ENCODE measurements around the gene KIF23.

Gene KIF23

GRCh38 chr15:69388260-69388705 lies 25.9 kb upstream of the KIF23 start:
- H3K4me3 ChIP-seq (ENCODE audit: low read length) = no peak overlapping the region
- no peak for TF ChIP-seq ZNF274 (IDR thresholded peaks at IDR 0.05; ENCODE audit: low read depth, low read length)

- TF ChIP-seq ZNF274 (IDR thresholded peaks at IDR 0.05; ENCODE audit: low read depth, low read length) = no peak
- no peak overlapping the region for H3K4me3 ChIP-seq (ENCODE audit: low read length)
Measured at GRCh38 chr15:69389426-69389825, 24.7 kb upstream of the KIF23 start.

GRCh38 chr15:69390575-69390974 lies 23.6 kb upstream of the KIF23 start:
- no peak for TF ChIP-seq ZNF274 (IDR thresholded peaks at IDR 0.05; ENCODE audit: low read depth, low read length)
- H3K4me3 ChIP-seq (ENCODE audit: low read length) = no peak overlapping the region

- TF ChIP-seq ZNF274 (IDR thresholded peaks at IDR 0.05; ENCODE audit: low read depth, low read length) = no peak
- H3K4me3 ChIP-seq (ENCODE audit: low read length) = no peak overlapping the region
Measured at GRCh38 chr15:69391046-69391757, 22.9 kb upstream of the KIF23 start.

GRCh38 chr15:69392352-69392751 lies 21.8 kb upstream of the KIF23 start:
- no peak for TF ChIP-seq ZNF274 (IDR thresholded peaks at IDR 0.05; ENCODE audit: low read depth, low read length)
- no peak overlapping the region for H3K4me3 ChIP-seq (ENCODE audit: low read length)

- H3K4me3 ChIP-seq (ENCODE audit: low read length) = no peak overlapping the region
- no peak for TF ChIP-seq ZNF274 (IDR thresholded peaks at IDR 0.05; ENCODE audit: low read depth, low read length)
Measured at GRCh38 chr15:69393831-69394491, 20.2 kb upstream of the KIF23 start.

GRCh38 chr15:69394556-69395282 lies 19.4 kb upstream of the KIF23 start:
- no peak overlapping the region for H3K4me3 ChIP-seq (ENCODE audit: low read length)
- no peak for TF ChIP-seq ZNF274 (IDR thresholded peaks at IDR 0.05; ENCODE audit: low read depth, low read length)

- no peak overlapping the region for H3K4me3 ChIP-seq (ENCODE audit: low read length)
- no peak for TF ChIP-seq ZNF274 (IDR thresholded peaks at IDR 0.05; ENCODE audit: low read depth, low read length)
Measured at GRCh38 chr15:69395460-69395859, 18.7 kb upstream of the KIF23 start.

- no peak for TF ChIP-seq ZNF274 (IDR thresholded peaks at IDR 0.05; ENCODE audit: low read depth, low read length)
- no peak overlapping the region for H3K4me3 ChIP-seq (ENCODE audit: low read length)
Measured at GRCh38 chr15:69395991-69396390, 18.2 kb upstream of the KIF23 start.

GRCh38 chr15:69398491-69398891 lies 15.7 kb upstream of the KIF23 start:
- TF ChIP-seq ZNF274 (IDR thresholded peaks at IDR 0.05; ENCODE audit: low read depth, low read length) = no peak
- no peak overlapping the region for H3K4me3 ChIP-seq (ENCODE audit: low read length)

GRCh38 chr15:69400850-69401249 lies 13.3 kb upstream of the KIF23 start:
- TF ChIP-seq ZNF274 (IDR thresholded peaks at IDR 0.05; ENCODE audit: low read depth, low read length) = no peak
- no peak overlapping the region for H3K4me3 ChIP-seq (ENCODE audit: low read length)

GRCh38 chr15:69402816-69403215 lies 11.3 kb upstream of the KIF23 start:
- H3K4me3 ChIP-seq (ENCODE audit: low read length) = no peak overlapping the region
- no peak for TF ChIP-seq ZNF274 (IDR thresholded peaks at IDR 0.05; ENCODE audit: low read depth, low read length)

GRCh38 chr15:69403594-69403993 lies 10.6 kb upstream of the KIF23 start:
- TF ChIP-seq ZNF274 (IDR thresholded peaks at IDR 0.05; ENCODE audit: low read depth, low read length) = no peak
- no peak overlapping the region for H3K4me3 ChIP-seq (ENCODE audit: low read length)

GRCh38 chr15:69405110-69405509 lies 9.0 kb upstream of the KIF23 start:
- no peak overlapping the region for H3K4me3 ChIP-seq (ENCODE audit: low read length)
- no peak for TF ChIP-seq ZNF274 (IDR thresholded peaks at IDR 0.05; ENCODE audit: low read depth, low read length)
